Measurements from ENCODE around the gene APOBEC3F.

GRCh38 chr22:39098026-39098425, 57.4 kb downstream of the APOBEC3F start:
- no peak for TF ChIP-seq POLR2A (IDR thresholded peaks at IDR 0.05; ENCODE audit: low read length)
- no peak for TF ChIP-seq TP53 (CRISPR knock-in tag; IDR thresholded peaks at IDR 0.05)
- no peak for TF ChIP-seq CTCF (IDR thresholded peaks at IDR 0.05)
- no peak for TF ChIP-seq PBX3 (IDR thresholded peaks at IDR 0.05)
- no peak for TF ChIP-seq MAFK (IDR thresholded peaks at IDR 0.05; ENCODE audit: partially characterized antibody)
- no peak for TF ChIP-seq BCL3 (IDR thresholded peaks at IDR 0.05)
- no peak for TF ChIP-seq MAX (IDR thresholded peaks at IDR 0.05)
- no peak for TF ChIP-seq HDAC2 (IDR thresholded peaks at IDR 0.05)
- no peak for TF ChIP-seq ELK1 (IDR thresholded peaks at IDR 0.05; ENCODE audit: low read depth, low read length)
- no peak for TF ChIP-seq BHLHE40 (IDR thresholded peaks at IDR 0.05; ENCODE audit: low read depth, low read length)
- no peak for TF ChIP-seq RAD21 (conservative IDR thresholded peaks at IDR 0.05 in 1 of 2, IDR thresholded peaks at IDR 0.05 in 1 of 2)
- no peak for TF ChIP-seq CHD4 (IDR thresholded peaks at IDR 0.05; ENCODE audit: borderline replicate concordance)
- no peak for TF ChIP-seq USF2 (IDR thresholded peaks at IDR 0.05)
- no peak for TF ChIP-seq SREBF2 (IDR thresholded peaks at IDR 0.05)
